Stomach (tissue), 9 donors: ENCODE data around the gene ATG13. TPM values are rescaled to one million over a fixed set of nuclear protein-coding genes. Genes with fewer than 3 reads are reported as not detected.

Source experiments
- DNase-seq, 2 donors: peaks; one replicate each; pipeline versions ENCODE4 v3.0.0 to v3.0.0-alpha.2; 2013 to 2019
- H3K27ac ChIP-seq, 5 donors: fragments of 200-600 bp in 4 of 5; sonication (generic) in 4 of 5; one replicate each; pipeline ENCODE4 v1.5.1; 2013 to 2019; ENCODE audit warnings: mild to moderate bottlenecking in 1 of 5, moderate library complexity in 1 of 5
- H3K27me3 ChIP-seq, 3 donors: fragments of 200-600 bp; sonication (generic); one replicate each; pipeline ENCODE4 v1.5.1; 2017 to 2019; ENCODE audit warnings: mixed run types in 1 of 3
- H3K36me3 ChIP-seq, 4 donors: fragments of 200-600 bp; sonication (generic); 1 replicate in 3 of 4; 2 replicates in 1 of 4; pipeline ENCODE4 v1.5.1; 2016 to 2019
- H3K4me1 ChIP-seq, 4 donors: fragments of 200-600 bp; sonication (generic); one replicate each; pipeline ENCODE4 v1.5.1; 2016 to 2019
- H3K4me3 ChIP-seq, 4 donors: fragments of 200-600 bp; sonication (generic) in 3 of 4; one replicate each; pipeline ENCODE4 v1.5.1; 2016 to 2019; ENCODE audit warnings: mild to moderate bottlenecking in 1 of 4
- H3K9me3 ChIP-seq, 4 donors: fragments of 200-600 bp; sonication (generic); one replicate each; pipeline ENCODE4 v1.5.1; 2016 to 2019
- EP300 ChIP-seq: sonication (generic); formaldehyde crosslinking; IDR thresholded peaks from one replicate; pipeline ENCODE4 v1.6.1; 2017; ENCODE audit warnings: antibody characterized with exemption
- POLR2A ChIP-seq, 4 donors: fragments of 450-650 bp; IDR thresholded peaks; one replicate each; pipeline ENCODE4 v1.6.1; 2016; ENCODE audit warnings: antibody characterized with exemption in 4 of 4, control low read depth in 2 of 4, mild to moderate bottlenecking in 1 of 4, moderate library complexity in 1 of 4
- POLR2AphosphoS5 ChIP-seq, 3 donors: sonication (generic); formaldehyde crosslinking; IDR thresholded peaks; one replicate each; pipeline ENCODE4 v1.6.1; 2016; ENCODE audit warnings: antibody characterized with exemption in 3 of 3
- WGBS, 5 donors: extraction: QIAGEN DNeasy Blood & Tissue Kit in 3 of 5; methylation state at CpG; one replicate each; pipeline versions ENCODE4 v1.1.5 to v1.1.7; 2013 to 2018; 5-methylcytosine and 5-hydroxymethylcytosine counted together
- intact Hi-C: fragments of 100-400 bp; cut with DNase I; formaldehyde crosslinking; loops from one replicate; pipeline ENCODE4 v1.15.1; 2023; ENCODE audit warnings: low total_unique reads
- polyA plus RNA-seq, 3 donors: library from polyadenylated mRNA; stranded (reverse); fragments of 200-250 nt; gene quantifications; one replicate each; pipeline ENCODE4 v1.2.3, GENCODE V29; 2013
- total RNA-seq, 5 donors: library from RNA; depleted of rRNA; stranded (reverse); fragments of >200 nt; gene quantifications; one replicate each; pipeline versions ENCODE4 v1.1.0 to v1.2.3, GENCODE V29; 2014 to 2016
- TF ChIP-seq, protein P1 (sequence below), 7 experiments: fragments of 450-650 bp in 4 of 7; fragments of 200-600 bp in 3 of 7; sonication (generic) in 3 of 7; IDR thresholded peaks; one replicate each; pipeline ENCODE4 v1.5.1; 2016 to 2019; ENCODE audit warnings: antibody characterized with exemption in 7 of 7, control low read depth in 2 of 7, mild to moderate bottlenecking in 1 of 7
- donor health status: healthy with polysubstance abuse.
- donor health status: Bipolar disorder and iron deficiency.
- donor health status: healthy.

Gene ATG13
- total and polyA plus RNA-seq, 8 donors: 17.3 to 286 (median 104) TPM

GRCh38 chr11:46680815-46681214, 63.5 kb downstream of the ATG13 start:
- TF ChIP-seq EP300 (no peak), POLR2AphosphoS5 (IDR thresholded peaks at IDR 0.05) (no peak), POLR2A (IDR thresholded peaks at IDR 0.05) (no peak)
- TF ChIP-seq, protein P1, sequence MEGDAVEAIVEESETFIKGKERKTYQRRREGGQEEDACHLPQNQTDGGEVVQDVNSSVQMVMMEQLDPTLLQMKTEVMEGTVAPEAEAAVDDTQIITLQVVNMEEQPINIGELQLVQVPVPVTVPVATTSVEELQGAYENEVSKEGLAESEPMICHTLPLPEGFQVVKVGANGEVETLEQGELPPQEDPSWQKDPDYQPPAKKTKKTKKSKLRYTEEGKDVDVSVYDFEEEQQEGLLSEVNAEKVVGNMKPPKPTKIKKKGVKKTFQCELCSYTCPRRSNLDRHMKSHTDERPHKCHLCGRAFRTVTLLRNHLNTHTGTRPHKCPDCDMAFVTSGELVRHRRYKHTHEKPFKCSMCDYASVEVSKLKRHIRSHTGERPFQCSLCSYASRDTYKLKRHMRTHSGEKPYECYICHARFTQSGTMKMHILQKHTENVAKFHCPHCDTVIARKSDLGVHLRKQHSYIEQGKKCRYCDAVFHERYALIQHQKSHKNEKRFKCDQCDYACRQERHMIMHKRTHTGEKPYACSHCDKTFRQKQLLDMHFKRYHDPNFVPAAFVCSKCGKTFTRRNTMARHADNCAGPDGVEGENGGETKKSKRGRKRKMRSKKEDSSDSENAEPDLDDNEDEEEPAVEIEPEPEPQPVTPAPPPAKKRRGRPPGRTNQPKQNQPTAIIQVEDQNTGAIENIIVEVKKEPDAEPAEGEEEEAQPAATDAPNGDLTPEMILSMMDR (IDR thresholded peaks at IDR 0.05): no peak
- Histone ChIP-seq H3K9me3 (no peaks in the 10 kb centered on the region), H3K36me3 (peaks cover 56 to 93% (median 91%) of the 10 kb centered on the region in 4 donors), H3K4me1 (peaks cover 6 to 33% (median 16%) of the 10 kb centered on the region in 4 donors), H3K27ac (no peak overlapping the region), H3K27me3 (no peaks in the 10 kb centered on the region), H3K4me3 (no peak overlapping the region)
- no peak for DNase-seq
- intact Hi-C loops: no loop called here
- 89 to 93% (median 93%) methylated on average over 22 of the region's 22 CpGs for WGBS, 5 donors

- peaks cover 66 to 99% (median 95%) of the 10 kb centered on the region in 4 donors for H3K36me3 ChIP-seq
- H3K9me3 ChIP-seq: no peaks in the 10 kb centered on the region
- intact Hi-C loops: no loop called here
- H3K27me3 ChIP-seq: no peaks in the 10 kb centered on the region
- no peak overlapping the region for H3K4me3 ChIP-seq
- 92 to 97% (median 95%) methylated on average over 6 to 11 of the region's 11 CpGs for WGBS, 5 donors
- no peak for DNase-seq
- H3K4me1 ChIP-seq: peaks cover 0 to 24% (median 7%) of the 10 kb centered on the region in 4 donors
- H3K27ac ChIP-seq: no peak overlapping the region
- no peak for TF ChIP-seq EP300
- no peak for TF ChIP-seq POLR2AphosphoS5 (IDR thresholded peaks at IDR 0.05)
- TF ChIP-seq POLR2A (IDR thresholded peaks at IDR 0.05): no peak
- TF ChIP-seq, protein P1 (IDR thresholded peaks at IDR 0.05): no peak
Observed at GRCh38 chr11:46681814-46682213, 64.5 kb downstream of the ATG13 start.

DNA sequence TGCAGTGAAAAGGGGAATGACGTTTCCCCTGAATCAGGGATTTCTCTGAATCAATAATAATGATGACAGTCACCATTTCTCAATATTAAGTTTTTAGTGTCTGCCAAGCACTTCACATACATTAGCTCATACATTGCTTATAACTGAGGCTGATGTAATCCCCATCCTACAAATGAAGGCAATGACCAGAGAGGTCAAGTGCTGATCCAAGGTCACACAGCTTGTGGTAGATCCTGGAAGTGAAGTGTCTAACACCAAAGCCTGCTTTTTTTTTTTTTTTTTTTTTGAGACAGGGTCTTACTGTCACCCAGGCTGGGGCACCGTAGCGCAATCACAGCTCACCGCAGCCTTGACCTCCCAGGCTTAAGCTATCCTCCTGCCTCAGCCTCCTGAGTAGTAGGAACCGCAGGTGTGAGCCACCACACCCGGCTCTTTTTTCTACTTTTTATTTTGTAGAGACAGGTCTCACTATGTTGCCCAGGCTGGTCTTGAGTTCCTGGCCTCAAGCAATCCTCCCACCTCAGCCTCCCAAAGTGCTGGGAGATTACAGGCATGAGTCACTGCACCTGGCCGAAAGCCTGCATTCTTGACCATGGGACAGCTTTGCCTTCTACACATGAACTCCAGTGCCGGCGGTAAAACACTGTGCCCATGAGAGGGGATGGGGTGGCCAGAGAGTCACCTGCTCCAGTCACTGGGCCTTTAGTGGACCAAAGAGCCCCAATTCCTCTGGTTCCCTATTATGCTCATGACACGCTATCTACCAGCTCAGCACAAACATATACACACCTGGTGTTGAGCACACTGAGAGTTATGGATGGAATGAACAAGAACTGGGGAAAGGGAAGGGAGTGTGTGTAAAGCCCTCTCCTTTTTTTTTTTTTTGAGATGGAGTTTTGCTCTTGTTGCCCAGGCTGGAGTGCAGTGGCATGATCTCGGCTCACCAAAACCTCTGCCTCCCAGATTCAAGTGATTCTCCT, 65.7 kb downstream of the ATG13 start:
- Histone ChIP-seq H3K27ac (peak overlapping the region in 1 of 5 donors; percentile 31), H3K4me1 (peaks cover 4 to 27% (median 6%) of the 10 kb centered on the region in 4 donors), H3K36me3 (peaks cover 73 to 99% (median 95%) of the 10 kb centered on the region in 4 donors), H3K4me3 (no peak overlapping the region), H3K27me3 (no peaks in the 10 kb centered on the region), H3K9me3 (no peaks in the 10 kb centered on the region)
- TF ChIP-seq, protein P1 (IDR thresholded peaks at IDR 0.05): no peak
- DNase-seq: no peak
- 88 to 94% (median 90%) methylated on average over 11 of the region's 11 CpGs for WGBS, 5 donors
- intact Hi-C loops: no loop called here

- Histone ChIP-seq H3K27ac (peak overlapping the region in 1 of 5 donors; percentile 35), H3K4me3 (no peak overlapping the region), H3K27me3 (no peaks in the 10 kb centered on the region), H3K4me1 (peaks cover 6 to 29% (median 8%) of the 10 kb centered on the region in 4 donors), H3K36me3 (peaks cover 65 to 99% (median 95%) of the 10 kb centered on the region in 4 donors), H3K9me3 (no peaks in the 10 kb centered on the region)
- DNase-seq: no peak
- 67 to 82% (median 74%) methylated on average over 3 of the region's 3 CpGs for WGBS, 5 donors
- TF ChIP-seq POLR2A (IDR thresholded peaks at IDR 0.05) (no peak), POLR2AphosphoS5 (IDR thresholded peaks at IDR 0.05) (no peak), EP300 (no peak)
- TF ChIP-seq, protein P1 (IDR thresholded peaks at IDR 0.05): no peak
- intact Hi-C loops: no loop called here
Observed at GRCh38 chr11:46684367-46684766, 67.0 kb downstream of the ATG13 start.
